Common myeloid progenitor, CD34-positive (primary cell): ENCODE results near the gene MTF2.

Experiments used
- CTCF ChIA-PET: fragments of 350-600 bp; sonication (Branson Sonifier 250); formaldehyde crosslinking; loops from one replicate; lab custom pipeline; 2021; ENCODE audit warnings: antibody characterized with exemption; lab: Charles Lee
- POLR2A ChIA-PET: fragments of 350-600 bp; sonication (Branson Sonifier 250); formaldehyde crosslinking; loops from one replicate; lab custom pipeline; 2021; ENCODE audit warnings: antibody characterized with exemption; lab: Charles Lee
- DNase-seq, 3 donors: peaks; one replicate each; pipeline versions ENCODE4 v3.0.0 to v3.0.0-alpha.2; 2013
- H3K27ac ChIP-seq, 2 experiments: 1 replicate in 1 of 2; 2 replicates in 1 of 2; pipeline ENCODE4 v1.7.0; 2013; ENCODE audit warnings: inconsistent platforms in 2 of 2, low read length in 2 of 2, mild to moderate bottlenecking in 2 of 2, low read depth in 1 of 2, moderate library complexity in 1 of 2; ENCODE audit not compliant: severe bottlenecking in 2 of 2, insufficient read depth in 1 of 2, poor library complexity in 1 of 2
- H3K27me3 ChIP-seq, 5 experiments: replicated peaks in 2 of 5; 1 replicate in 3 of 5; 2 replicates in 2 of 5; pipeline versions ENCODE4 v1.6.1 to v1.7.0; 2013; ENCODE audit warnings: low read length in 4 of 5, mild to moderate bottlenecking in 2 of 5, moderate library complexity in 2 of 5, inconsistent platforms in 1 of 5; ENCODE audit not compliant: insufficient read depth in 5 of 5, control insufficient read depth in 4 of 5
- H3K36me3 ChIP-seq, 4 experiments: 1 replicate in 2 of 4; 2 replicates in 2 of 4; pipeline versions ENCODE4 v1.6.1 to v1.7.0; 2013; ENCODE audit warnings: low read length in 3 of 4, control low read depth in 1 of 4, mild to moderate bottlenecking in 1 of 4; ENCODE audit not compliant: control insufficient read depth in 4 of 4, insufficient read depth in 4 of 4
- H3K4me1 ChIP-seq, 4 experiments: 1 replicate in 3 of 4; 2 replicates in 1 of 4; pipeline versions ENCODE4 v1.6.1 to v1.7.1; 2013; ENCODE audit warnings: low read length in 3 of 4, mild to moderate bottlenecking in 3 of 4, control low read depth in 1 of 4, inconsistent platforms in 1 of 4, moderate library complexity in 1 of 4; ENCODE audit not compliant: control insufficient read depth in 4 of 4, insufficient read depth in 4 of 4; ENCODE audit errors: control extremely low read depth in 1 of 4
- H3K4me3 ChIP-seq, 7 experiments: 1 replicate in 4 of 7; 2 replicates in 3 of 7; pipeline versions ENCODE4 v1.5.1 to v1.7.0; 2013; ENCODE audit warnings: mild to moderate bottlenecking in 7 of 7, low read length in 6 of 7, moderate library complexity in 6 of 7, inconsistent platforms in 2 of 7, low read depth in 2 of 7, control low read depth in 1 of 7; ENCODE audit not compliant: insufficient read depth in 4 of 7, control insufficient read depth in 1 of 7; ENCODE audit errors: extremely low read depth in 1 of 7
- H3K9me3 ChIP-seq, 5 experiments: 1 replicate in 4 of 5; 2 replicates in 1 of 5; pipeline versions ENCODE4 v1.6.1 to v1.7.1; 2013; ENCODE audit warnings: low read length in 4 of 5, mild to moderate bottlenecking in 2 of 5, inconsistent platforms in 1 of 5, low read depth in 1 of 5, moderate library complexity in 1 of 5; ENCODE audit not compliant: control insufficient read depth in 4 of 5, insufficient read depth in 2 of 5; ENCODE audit errors: control extremely low read depth in 1 of 5
- WGBS: methylation state at CpG from one replicate; pipeline ENCODE4 v1.1.5; 2013; ENCODE audit not compliant: insufficient coverage; 5-methylcytosine and 5-hydroxymethylcytosine counted together

Gene MTF2

GRCh38 chr1:93186667-93187066, 107.6 kb downstream of the MTF2 start:
- H3K36me3 ChIP-seq: peaks cover 0 to 3% (median 0%) of the 10 kb centered on the region in 4 experiments
- WGBS: no CpG with 5 or more reads among the region's 1 CpG
- no peaks in the 10 kb centered on the region for H3K9me3 ChIP-seq
- H3K4me3 ChIP-seq: peak overlapping the region in 2 of 7 experiments; percentile 3 to 20
- ChIA-PET CTCF (no interaction called here), POLR2A (interaction anchor here (0.6 to 0.9 kb wide), 2 partner anchors 19 to 45 kb away, joined by 3 read pairs; no protein-coding TSS in a partner anchor)
- peak; percentile 73 to 93 (median 88) for DNase-seq
- H3K4me1 ChIP-seq: peaks cover 20 to 70% (median 49%) of the 10 kb centered on the region in 4 experiments
- peak overlapping the region; percentile 12 to 77 for H3K27ac ChIP-seq
- H3K27me3 ChIP-seq: no peaks in the 10 kb centered on the region
